Measurements from ENCODE around the gene SPTBN1.

- TF ChIP-seq EP300 (IDR thresholded peaks at IDR 0.05) (no peak), CTCF (IDR thresholded peaks at IDR 0.05) (no peak), POLR2A (IDR thresholded peaks at IDR 0.05) (no peak)
Measured at GRCh38 chr2:54639609-54640008, 183.5 kb downstream of the SPTBN1 start.

All from ovary (tissue), 3 donors.